Stimulated activated CD4-positive, alpha-beta T cell treated with anti-CD3 and anti-CD28 coated beads, Interleukin-15, amount 100 ng/mL, for 24 hours (primary cell): ENCODE measurements around the gene CCR6.
"Not testable (repeated sequence)": the region's sequence is repeated elsewhere in the genome, so short reads cannot be mapped to it uniquely, and the experiment has no call there.

ENCODE experiments used
- DNase-seq: peaks from one replicate; pipeline ENCODE4 v3.0.0-alpha.2; 2020

Gene CCR6

GRCh38 chr6:167180086-167180485, 57.2 kb downstream of the CCR6 start:
- DNase-seq, result not testable (repeated sequence)

- not testable (repeated sequence) for DNase-seq
Measured at GRCh38 chr6:167181351-167181750, 58.5 kb downstream of the CCR6 start.

GRCh38 chr6:167182913-167183314, 60.0 kb downstream of the CCR6 start:
- DNase-seq, result not testable (repeated sequence)

DNA sequence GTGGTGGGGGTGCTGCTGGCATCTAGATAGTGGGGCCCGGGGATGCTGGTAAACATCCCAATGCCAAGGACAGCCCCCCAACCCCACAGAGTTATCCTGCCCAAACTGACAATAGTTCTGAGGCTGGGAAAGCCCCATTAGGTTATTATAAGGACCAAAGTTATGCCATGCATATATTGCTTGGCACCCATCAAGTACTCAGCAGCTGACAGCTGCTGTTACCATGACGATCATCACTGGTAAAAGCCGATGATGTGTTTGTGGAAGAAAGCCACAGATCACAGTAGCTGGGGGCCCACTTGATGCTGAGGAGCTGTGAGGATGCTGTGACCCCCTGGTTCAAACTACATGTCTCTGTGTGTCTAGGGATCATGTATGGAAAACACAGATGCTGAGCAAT, 62.2 kb downstream of the CCR6 start:
- DNase-seq, result not testable (repeated sequence)

DNA sequence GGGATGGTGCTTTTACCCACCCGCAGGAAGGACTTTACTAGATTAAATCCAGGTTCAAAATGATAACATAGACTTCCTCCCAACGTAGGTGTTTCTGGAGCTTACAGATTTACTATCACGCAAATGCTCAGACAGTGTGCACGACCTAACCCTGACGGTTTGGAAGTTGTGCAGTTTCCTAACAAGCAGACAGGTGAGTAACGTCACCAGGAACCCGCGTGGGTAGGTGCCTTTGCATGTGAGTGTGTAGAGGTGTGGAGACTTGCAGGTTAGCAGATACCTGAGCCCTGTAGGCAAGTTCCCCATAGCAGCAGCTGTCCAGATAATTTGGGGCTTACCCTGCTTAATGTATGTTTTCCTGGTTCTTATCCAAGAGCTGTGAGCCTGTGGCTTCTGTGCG, 64.4 kb downstream of the CCR6 start:
- DNase-seq, result not testable (repeated sequence)
